Heart right ventricle (tissue), 16 donors: ENCODE data around the gene SIRT7. TPM values are rescaled to one million over a fixed set of nuclear protein-coding genes. Genes with fewer than 3 reads are reported as not detected.

Experiments used
- ATAC-seq, 8 donors: fragments of 200-7000 bp; cut with Tn5 transposase; one replicate each; pipeline ENCODE4 v1.9.1; 2020; ENCODE audit warnings: mild to moderate bottlenecking in 8 of 8, moderate library complexity in 8 of 8, moderate number of reproducible peaks in 1 of 8
- DNase-seq, 2 donors: peaks; one replicate each; pipeline ENCODE4 v3.0.0-alpha.2; 2020
- H3K27ac ChIP-seq, 10 donors: fragments of 200-600 bp; sonication (generic) in 2 of 10; one replicate each; pipeline versions ENCODE4 v1.5.0 to v1.8.0; 2020 to 2022; ENCODE audit warnings: mild to moderate bottlenecking in 3 of 10
- H3K27me3 ChIP-seq, 7 donors: fragments of 200-600 bp; one replicate each; pipeline ENCODE4 v1.8.0; 2021 to 2022; ENCODE audit warnings: mild to moderate bottlenecking in 2 of 7
- H3K36me3 ChIP-seq, 9 donors: fragments of 200-600 bp; sonication (generic) in 1 of 9; one replicate each; pipeline versions ENCODE4 v1.5.0 to v1.8.0; 2020 to 2022; ENCODE audit warnings: mild to moderate bottlenecking in 2 of 9
- H3K4me1 ChIP-seq, 9 donors: fragments of 200-600 bp; sonication (generic) in 1 of 9; one replicate each; pipeline versions ENCODE4 v1.5.0 to v1.8.0; 2020 to 2022; ENCODE audit warnings: mild to moderate bottlenecking in 4 of 9
- H3K4me3 ChIP-seq, 10 donors: fragments of 200-600 bp; sonication (generic) in 2 of 10; one replicate each; pipeline versions ENCODE4 v1.5.0 to v1.8.0; 2020 to 2022; ENCODE audit warnings: mild to moderate bottlenecking in 7 of 10, moderate library complexity in 2 of 10
- H3K9me3 ChIP-seq, 11 donors: fragments of 200-600 bp in 10 of 11; sonication (generic) in 2 of 11; one replicate each; pipeline versions ENCODE4 v1.5.0 to v1.8.0; 2013 to 2022; ENCODE audit warnings: mild to moderate bottlenecking in 2 of 11, control low read depth in 1 of 11, moderate library complexity in 1 of 11
- WGBS, 2 donors: extraction: QIAGEN DNeasy Blood & Tissue Kit; methylation state at CpG; one replicate each; pipeline ENCODE4 v1.1.7; 2013; ENCODE audit warnings: inconsistent platforms in 1 of 2; 5-methylcytosine and 5-hydroxymethylcytosine counted together
- intact Hi-C, 10 donors: fragments of 100-400 bp; cut with DNase I; formaldehyde crosslinking; loops; one replicate each; pipeline versions ENCODE4 v1.11.1 to v1.14.2; 2022
- polyA plus RNA-seq, 2 donors: library from polyadenylated mRNA; stranded (reverse); fragments of 200-250 nt; gene quantifications; one replicate each; pipeline ENCODE4 v1.2.3, GENCODE V29; 2013
- total RNA-seq, 10 donors: library from RNA; stranded (reverse); fragmentation: NEBNext Ultra II Directional in 3 of 10; extraction: Animal tissue kit (Norgen Biotek cat#: 25700) in 3 of 10; gene quantifications; one replicate each; pipeline versions ENCODE4 v1.2.1 to v1.2.4, GENCODE V29; 2021 to 2023
- TF ChIP-seq, protein P1 (sequence below), 9 donors: fragments of 200-600 bp; sonication (generic) in 2 of 9; IDR thresholded peaks; one replicate each; pipeline versions ENCODE4 v1.5.0 to v1.8.0; 2021 to 2022; ENCODE audit warnings: antibody characterized with exemption in 9 of 9, mild to moderate bottlenecking in 5 of 9, moderate library complexity in 1 of 9
- donor health status: Arrhythmogenic right ventricular cardiomyopathy.
- donor health status: ischemic (EF 13 %, LVEDD 7.1; RV severe dilation, severe dysfunction).
- donor health status: healthy with polysubstance abuse.
- donor health status: DM: no; HTN: yes; CAD: no.
- donor health status: DM: no; HTN: no; CAD: no.
- donor health status: ischemic (EF 25% LVEDD 6.9; RV normal size, moderate dysfunction).
- donor health status: ischemic (EF 25% LVEDD 5.7; RV mildly dilated, moderate dysfunction).
- donor health status: healthy.
- donor health status: DM: yes; HTN: yes; CAD: no.
- donor health status: Ischemic cardiomyopathy.
- donor health status: ischemic (EF 35%, LVEDD 5.7; RV mildly dilated, moderate dysfunction).
- donor health status: nonischemic (EF 11% LVEDD 7.7; RV severe dilation, severe dysfunction).
- donor health status: DM: yes; HTN: yes; CAD: no.
- donor health status: PGD.
- donor health status: ischemic (EF 29% LVEDD 5.4; RV normal size, mild dysfunction).
- donor health status: nonischemic (EF 23%, LVEDD 6.1; RV moderate dilation, normal function).

Gene SIRT7
- total and polyA plus RNA-seq, 12 donors, result 4.4 to 15.7 (median 6.2) TPM

- no peaks in the 10 kb centered on the region for H3K9me3 ChIP-seq
- DNase-seq (no peak), ATAC-seq (peak in 1 of 8 donors; percentile 1)
- peaks cover 10 to 27% (median 19%) of the 10 kb centered on the region in 9 donors for H3K4me1 ChIP-seq
- WGBS, 2 donors, result 1% methylated on average over 34 to 55 of the region's 55 CpGs
- H3K27ac ChIP-seq, result peak overlapping the region in 9 of 10 donors; percentile 52 to 84 (median 70)
- TF ChIP-seq, protein P1, sequence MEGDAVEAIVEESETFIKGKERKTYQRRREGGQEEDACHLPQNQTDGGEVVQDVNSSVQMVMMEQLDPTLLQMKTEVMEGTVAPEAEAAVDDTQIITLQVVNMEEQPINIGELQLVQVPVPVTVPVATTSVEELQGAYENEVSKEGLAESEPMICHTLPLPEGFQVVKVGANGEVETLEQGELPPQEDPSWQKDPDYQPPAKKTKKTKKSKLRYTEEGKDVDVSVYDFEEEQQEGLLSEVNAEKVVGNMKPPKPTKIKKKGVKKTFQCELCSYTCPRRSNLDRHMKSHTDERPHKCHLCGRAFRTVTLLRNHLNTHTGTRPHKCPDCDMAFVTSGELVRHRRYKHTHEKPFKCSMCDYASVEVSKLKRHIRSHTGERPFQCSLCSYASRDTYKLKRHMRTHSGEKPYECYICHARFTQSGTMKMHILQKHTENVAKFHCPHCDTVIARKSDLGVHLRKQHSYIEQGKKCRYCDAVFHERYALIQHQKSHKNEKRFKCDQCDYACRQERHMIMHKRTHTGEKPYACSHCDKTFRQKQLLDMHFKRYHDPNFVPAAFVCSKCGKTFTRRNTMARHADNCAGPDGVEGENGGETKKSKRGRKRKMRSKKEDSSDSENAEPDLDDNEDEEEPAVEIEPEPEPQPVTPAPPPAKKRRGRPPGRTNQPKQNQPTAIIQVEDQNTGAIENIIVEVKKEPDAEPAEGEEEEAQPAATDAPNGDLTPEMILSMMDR (IDR thresholded peaks at IDR 0.05), result no peak
- peak overlapping the region; percentile 37 to 99 (median 76) for H3K4me3 ChIP-seq
- intact Hi-C loops, result no loop called here
- H3K36me3 ChIP-seq, result peaks cover 0 to 71% (median 32%) of the 10 kb centered on the region in 9 donors
- H3K27me3 ChIP-seq, result no peaks in the 10 kb centered on the region
Observed at GRCh38 chr17:81910840-81911276, 7.1 kb downstream of the SIRT7 start.

- DNase-seq (no peak), ATAC-seq (peak in 1 of 8 donors; percentile 13)
- Histone ChIP-seq H3K27ac (peak overlapping the region in 9 of 10 donors; percentile 52 to 84 (median 70)), H3K4me1 (peaks cover 10 to 22% (median 17%) of the 10 kb centered on the region in 9 donors), H3K9me3 (no peaks in the 10 kb centered on the region), H3K27me3 (no peaks in the 10 kb centered on the region), H3K36me3 (peaks cover 0 to 65% (median 32%) of the 10 kb centered on the region in 9 donors), H3K4me3 (peak overlapping the region; percentile 37 to 99 (median 76))
- TF ChIP-seq, protein P1 (IDR thresholded peaks at IDR 0.05), result no peak
- WGBS, 2 donors, result 33 to 34% methylated on average over 23 of the region's 23 CpGs
- intact Hi-C loops, result loop anchor here in 1 of 10 donors (5.0 kb wide), 1 partner anchor 757 kb away; no protein-coding TSS in a partner anchor
Observed at GRCh38 chr17:81909966-81910839, 7.8 kb downstream of the SIRT7 start.

- Histone ChIP-seq H3K4me3 (no peak overlapping the region), H3K27ac (no peak overlapping the region), H3K4me1 (peaks cover 10 to 22% (median 17%) of the 10 kb centered on the region in 9 donors), H3K27me3 (no peaks in the 10 kb centered on the region), H3K9me3 (no peaks in the 10 kb centered on the region), H3K36me3 (peaks cover 0 to 62% (median 24%) of the 10 kb centered on the region in 9 donors)
- WGBS, 2 donors, result 94 to 96% methylated on average over 12 of the region's 12 CpGs
- intact Hi-C loops, result loop anchor here in 1 of 10 donors (5.0 kb wide), 1 partner anchor 758 kb away; no protein-coding TSS in a partner anchor
- DNase-seq (no peak), ATAC-seq (no peak)
- TF ChIP-seq, protein P1 (IDR thresholded peaks at IDR 0.05), result no peak
Observed at GRCh38 chr17:81909231-81909630, 8.7 kb downstream of the SIRT7 start.

DNA sequence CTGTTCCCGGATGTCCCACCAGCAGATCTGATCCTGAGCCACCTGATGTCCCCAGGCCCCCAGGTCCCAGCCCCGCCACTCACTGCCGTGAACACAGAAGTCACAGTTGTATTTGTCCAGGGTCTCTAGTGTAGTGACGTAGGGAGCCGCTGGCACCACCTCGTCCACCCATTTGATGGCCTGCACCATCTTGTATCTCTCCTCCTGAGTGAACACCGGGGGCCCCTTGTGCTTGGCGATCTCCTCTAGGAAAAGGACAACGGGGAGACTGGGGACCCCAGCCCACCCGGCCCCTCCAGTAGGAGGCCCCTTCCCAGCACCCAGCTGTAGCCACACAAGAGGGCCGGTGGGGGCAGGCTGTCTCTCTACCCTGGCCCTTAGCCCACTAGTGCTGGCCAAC lies 9.2 kb downstream of the SIRT7 start:
- 94% methylated on average over 11 of the region's 11 CpGs for WGBS, 2 donors
- H3K4me1 ChIP-seq, result peaks cover 10 to 22% (median 17%) of the 10 kb centered on the region in 9 donors
- intact Hi-C loops, result loop anchor here in 1 of 10 donors (5.0 kb wide), 1 partner anchor 759 kb away; no protein-coding TSS in a partner anchor
- H3K27ac ChIP-seq, result no peak overlapping the region
- peaks cover 0 to 62% (median 20%) of the 10 kb centered on the region in 9 donors for H3K36me3 ChIP-seq
- DNase-seq (peak in 1 of 2 donors; percentile 7), ATAC-seq (no peak)
- H3K9me3 ChIP-seq, result no peaks in the 10 kb centered on the region
- no peaks in the 10 kb centered on the region for H3K27me3 ChIP-seq
- no peak overlapping the region for H3K4me3 ChIP-seq
- TF ChIP-seq, protein P1 (IDR thresholded peaks at IDR 0.05), result no peak
